Loucy (cell line): ENCODE data around the gene YOD1.

Experiments used
- CTCF ChIP-seq: fragments of 200-600 bp; sonication (generic); conservative IDR thresholded peaks from 2 replicates; pipeline ENCODE4 v1.5.1; 2014; ENCODE audit warnings: mild to moderate bottlenecking, antibody characterized with exemption, low read length
- EZH2phosphoT487 ChIP-seq: fragments of 200-600 bp; IDR thresholded peaks from 2 replicates; pipeline ENCODE4 v1.6.1; 2018; ENCODE audit warnings: antibody characterized with exemption, mild to moderate bottlenecking, moderate library complexity, borderline replicate concordance

DNA sequence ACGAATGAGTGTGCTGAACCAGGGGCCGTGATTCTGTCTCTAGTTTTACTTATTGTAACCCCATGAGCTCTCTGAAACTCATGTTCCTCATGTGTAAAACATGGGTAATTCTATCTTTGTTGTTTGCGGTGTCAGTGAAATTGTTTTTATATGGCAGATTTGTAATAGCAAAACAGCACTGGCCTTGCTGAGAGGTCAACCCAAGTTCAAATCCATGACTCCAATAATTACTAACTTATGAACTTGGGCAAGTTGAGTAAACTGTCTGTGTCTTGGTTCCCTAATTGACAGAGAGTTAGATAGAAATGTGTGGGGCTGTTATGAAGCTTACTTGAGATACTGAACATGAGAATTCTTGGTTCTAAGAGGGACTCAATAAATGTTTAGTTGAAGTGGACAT is 36.3 kb downstream of the YOD1 start:
- TF ChIP-seq CTCF = no peak
- no peak for TF ChIP-seq EZH2phosphoT487
